K562 (cell line): ENCODE results near the gene ATP6V0A1. TPM values are rescaled to one million over a fixed set of nuclear protein-coding genes. Genes with fewer than 3 reads are reported as not detected.

Experiments
- FIP1L1 ChIP-seq: fragments of 200-400 bp; formaldehyde crosslinking; IDR thresholded peaks from 2 replicates; pipeline ENCODE4 v1.6.1; 2018; ENCODE audit warnings: mild to moderate bottlenecking, low read depth, low read length; ENCODE audit not compliant: poor library complexity, severe bottlenecking
- FOXJ3 ChIP-seq: sonication (generic); formaldehyde crosslinking; IDR thresholded peaks from 2 replicates; pipeline ENCODE4 v1.4.0; 2020; ENCODE audit warnings: mild to moderate bottlenecking, missing genetic modification reagents
- HMG20B ChIP-seq: fragments of 250-450 bp; sonication (Bioruptor Pico); IDR thresholded peaks from 2 replicates; pipeline ENCODE4 v1.5.0; 2021; ENCODE audit warnings: mild to moderate bottlenecking
- HNRNPLL ChIP-seq: fragments of 200-400 bp; formaldehyde crosslinking; IDR thresholded peaks from 2 replicates; pipeline ENCODE4 v1.6.1; 2017; ENCODE audit warnings: low read length, low read depth, mild to moderate bottlenecking; ENCODE audit not compliant: poor library complexity, severe bottlenecking
- NR2C1 ChIP-seq, 2 experiments: fragments of 450-650 bp; IDR thresholded peaks; 2 replicates each; pipeline ENCODE4 v1.6.1; 2017; ENCODE audit warnings: mild to moderate bottlenecking in 2 of 2, antibody characterized with exemption in 1 of 2, inconsistent platforms in 1 of 2, missing compliant biosample characterization in 1 of 2, missing genetic modification characterization in 1 of 2
- NR2F6 ChIP-seq: fragments of 450-650 bp; formaldehyde crosslinking; IDR thresholded peaks from 2 replicates; pipeline ENCODE4 v1.4.0; 2020; ENCODE audit warnings: mild to moderate bottlenecking
- RNF219 ChIP-seq: fragments of 250-450 bp; sonication (Bioruptor Pico); IDR thresholded peaks from 2 replicates; pipeline ENCODE4 v1.5.0; 2022; ENCODE audit warnings: mild to moderate bottlenecking
- SMARCA4 ChIP-seq: fragments of 450-650 bp; IDR thresholded peaks from 2 replicates; pipeline ENCODE4 v1.6.1; 2016
- SRF ChIP-seq, 2 experiments: fragments of 250-450, 450-650 bp in 1 of 2; sonication (Bioruptor Pico) in 1 of 2; sonication (generic) in 1 of 2; formaldehyde crosslinking; IDR thresholded peaks; 2 replicates each; pipeline versions ENCODE4 v1.5.0 to v1.5.1; 2020 to 2022; ENCODE audit warnings: mild to moderate bottlenecking in 1 of 2, missing genetic modification reagents in 1 of 2
- TRIM24 ChIP-seq, 2 experiments: fragments of 450-650 bp; IDR thresholded peaks; 2 replicates each; pipeline ENCODE4 v1.6.1; 2016
- ZHX1 ChIP-seq: fragments of 150-350 bp; conservative IDR thresholded peaks from 2 replicates; pipeline ENCODE4 v1.6.1; 2014; ENCODE audit warnings: low read length
- ZNF318 ChIP-seq, 2 experiments: fragments of 450-650 bp; IDR thresholded peaks; 2 replicates each; pipeline ENCODE4 v1.6.1; 2016; ENCODE audit warnings: mild to moderate bottlenecking in 2 of 2, borderline replicate concordance in 1 of 2, low read depth in 1 of 2, moderate library complexity in 1 of 2
- ZNF431 ChIP-seq: sonication (generic); formaldehyde crosslinking; IDR thresholded peaks from 2 replicates; pipeline ENCODE4 v1.8.0; 2022; ENCODE audit warnings: mild to moderate bottlenecking, missing genetic modification reagents
- polyA plus RNA-seq, 8 experiments: library from polyadenylated mRNA; depleted of rRNA in 4 of 8; stranded (reverse) in 5 of 8; unstranded in 3 of 8; fragments of >200 nt; fragmentation: Nextera tagmentation in 2 of 8; fragmentation: Illumina TruSeq in 1 of 8; extraction: Ambion mirVana in 2 of 8; extraction: Trizol in 1 of 8; gene quantifications; 2 replicates each; pipeline versions ENCODE4 v1.2.1 to v1.2.3, GENCODE V29; 2011 to 2014; ENCODE audit warnings: inconsistent platforms in 1 of 8, missing spikeins in 1 of 8
- total RNA-seq, 7 experiments: library from RNA; depleted of rRNA in 6 of 7; stranded (reverse); fragments of >200 nt in 6 of 7; fragmentation: Illumina TruSeq in 2 of 7; extraction: Trizol in 2 of 7; gene quantifications; 2 replicates each; pipeline versions ENCODE4 v1.2.1 to v1.2.3, GENCODE V29; 2011 to 2021; ENCODE audit warnings: low replicate concordance in 1 of 7

ATP6V0A1 gene
- total and polyA plus RNA-seq, 9 of the 15 experiments (the other 6 are each of a cell fraction or from before 2014, with no cell fraction given): 11.8 to 158 (median 75.5) TPM

GRCh38 chr17:42458497-42459255 is at the start of gene ATP6V0A1 (continued):
- TF ChIP-seq ZNF318 (IDR thresholded peaks at IDR 0.05; ENCODE audit: borderline replicate concordance in 1 of 2, low read depth in 1 of 2) (0 out of 4 replicates have a peak, but pooled peaks of 1 of the 2 experiments have one; percentile 35), FOXJ3 (CRISPR knock-in tag) (no peak), HNRNPLL (peak; percentile 73), RNF219 (no peak), HMG20B (no peak), FIP1L1 (no peak), SRF (CRISPR knock-in tag; IDR thresholded peaks at IDR 0.05) (no peak), ZNF431 (CRISPR knock-in tag) (no peak), NR2F6 (CRISPR knock-in tag) (no peak), ZHX1 (no peak), NR2C1 (IDR thresholded peaks at IDR 0.05) (no peak), NR2C1 (tag; IDR thresholded peaks at IDR 0.05) (0 out of 2 replicates have a peak, but pooled peaks have one; percentile 20), SMARCA4 (no peak), TRIM24 (IDR thresholded peaks at IDR 0.05) (peak in 1 of 2 experiments; percentile 39; a peak in 1 of 4 replicates)
